ENCODE measurements around the gene MARCHF11.

The MARCHF11 gene

DNA sequence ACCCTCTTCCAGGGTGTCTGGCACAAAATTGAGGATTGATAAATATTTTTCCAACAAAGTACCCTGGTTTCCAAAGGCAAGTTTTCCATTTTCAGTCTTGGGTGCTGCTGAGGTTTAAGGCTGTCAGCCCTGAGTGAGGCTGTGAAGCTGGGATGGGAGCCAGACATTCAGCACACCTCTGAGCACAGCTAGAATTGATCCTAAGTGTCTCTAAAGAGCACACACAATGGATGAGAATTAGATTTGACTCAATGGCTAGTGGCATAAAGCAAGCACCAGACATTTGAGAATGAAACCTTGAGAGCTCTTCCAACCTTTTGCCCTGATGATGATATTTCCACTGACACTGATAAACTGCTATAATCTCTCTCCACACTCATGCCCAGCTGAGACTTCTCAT lies 131.5 kb downstream of the MARCHF11 start:
- FAIRE-seq, result no peak
- no peak for TF ChIP-seq POU2F2 (IDR thresholded peaks at IDR 0.05; ENCODE audit: low read depth, low read length)
- no peak for TF ChIP-seq POLR2A (IDR thresholded peaks at IDR 0.05; ENCODE audit: low read depth, low read length)
- no peak for TF ChIP-seq PAX5 (IDR thresholded peaks at IDR 0.05; ENCODE audit: insufficient read depth, low read length, severe bottlenecking)
- TF ChIP-seq POLR2AphosphoS5 (IDR thresholded peaks at IDR 0.05; ENCODE audit: low read depth, low read length), result no peak
- no peak for TF ChIP-seq SPI1 (IDR thresholded peaks at IDR 0.05; ENCODE audit: low read depth, low read length)
- no peak for TF ChIP-seq TAF1 (IDR thresholded peaks at IDR 0.05; ENCODE audit: low read depth, low read length)
- no peak for DNase-seq (ENCODE audit: insufficient read length, low spot score)

DNA sequence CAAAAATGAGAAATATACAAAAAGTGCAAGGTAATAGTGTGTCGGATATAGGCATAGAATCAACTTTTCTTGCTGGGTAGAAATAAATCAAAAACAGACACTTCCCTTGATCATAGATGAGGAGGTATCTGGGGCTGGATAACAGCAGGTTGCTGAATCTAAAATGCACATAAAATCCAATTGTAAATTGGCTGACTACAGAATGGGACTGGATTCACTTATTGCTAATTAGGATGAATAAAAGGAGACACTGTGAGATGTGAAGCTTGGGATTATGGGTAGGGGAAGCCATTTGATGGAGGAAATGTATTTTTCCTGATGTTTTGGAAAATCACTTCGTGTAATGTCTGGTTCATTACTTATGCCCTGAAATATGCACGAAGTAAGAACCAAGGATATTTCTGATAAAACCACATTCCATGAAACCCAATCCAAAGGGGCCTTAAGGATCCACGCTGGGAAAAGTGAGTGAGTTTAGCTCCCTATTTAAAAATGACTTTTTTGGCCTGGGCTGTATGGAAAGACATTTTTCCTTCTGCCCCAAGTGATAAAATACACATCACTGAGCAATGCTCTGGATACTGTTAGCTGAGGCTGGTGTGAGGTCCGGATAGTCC lies 136.1 kb downstream of the MARCHF11 start:
- no peak for DNase-seq (ENCODE audit: insufficient read length, low spot score)
- no peak for FAIRE-seq
- no peak for TF ChIP-seq POLR2AphosphoS5 (IDR thresholded peaks at IDR 0.05; ENCODE audit: low read depth, low read length)
- TF ChIP-seq PAX5 (IDR thresholded peaks at IDR 0.05; ENCODE audit: insufficient read depth, low read length, severe bottlenecking), result no peak
- TF ChIP-seq POU2F2 (IDR thresholded peaks at IDR 0.05; ENCODE audit: low read depth, low read length), result no peak
- no peak for TF ChIP-seq TAF1 (IDR thresholded peaks at IDR 0.05; ENCODE audit: low read depth, low read length)
- TF ChIP-seq SPI1 (IDR thresholded peaks at IDR 0.05; ENCODE audit: low read depth, low read length), result no peak
- TF ChIP-seq POLR2A (IDR thresholded peaks at IDR 0.05; ENCODE audit: low read depth, low read length), result no peak

DNA sequence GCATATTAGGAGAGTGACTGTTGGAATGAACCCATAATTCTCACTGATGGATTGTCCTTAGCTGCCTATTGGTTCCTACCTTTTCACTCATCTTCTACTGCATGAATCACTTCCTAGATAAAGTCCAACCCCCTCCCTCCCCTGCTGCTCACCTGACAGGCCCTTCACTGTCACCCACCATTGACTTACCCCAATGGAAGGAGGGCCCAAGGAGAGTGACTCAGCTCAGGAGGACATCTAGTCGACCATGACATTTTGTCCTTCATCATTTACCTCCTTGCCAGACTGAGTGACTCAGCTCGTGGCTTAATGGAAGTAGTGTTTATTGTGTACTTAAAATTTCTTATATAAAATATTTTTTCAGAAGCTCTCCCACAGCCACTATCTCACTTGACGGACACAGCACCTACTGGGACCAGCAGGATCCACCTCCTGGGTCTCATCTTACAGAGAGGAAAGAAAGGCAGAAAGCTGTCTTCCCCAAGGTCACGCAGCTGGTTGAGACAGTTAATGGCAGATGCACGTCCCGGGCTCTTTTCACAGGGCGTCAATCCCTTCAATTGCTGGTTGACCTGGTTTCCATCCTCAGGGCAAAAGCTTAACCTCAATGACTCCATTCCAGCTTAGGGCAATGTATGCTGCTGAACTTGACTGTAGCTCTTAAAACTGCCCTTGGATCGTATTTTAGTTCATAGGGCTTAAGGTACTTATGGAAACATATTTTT lies 142.3 kb downstream of the MARCHF11 start:
- no peak for DNase-seq (ENCODE audit: insufficient read length, low spot score)
- FAIRE-seq, result no peak
- TF ChIP-seq TAF1 (IDR thresholded peaks at IDR 0.05; ENCODE audit: low read depth, low read length) (no peak), PAX5 (IDR thresholded peaks at IDR 0.05; ENCODE audit: insufficient read depth, low read length, severe bottlenecking) (no peak), POLR2AphosphoS5 (IDR thresholded peaks at IDR 0.05; ENCODE audit: low read depth, low read length) (no peak)

DNA sequence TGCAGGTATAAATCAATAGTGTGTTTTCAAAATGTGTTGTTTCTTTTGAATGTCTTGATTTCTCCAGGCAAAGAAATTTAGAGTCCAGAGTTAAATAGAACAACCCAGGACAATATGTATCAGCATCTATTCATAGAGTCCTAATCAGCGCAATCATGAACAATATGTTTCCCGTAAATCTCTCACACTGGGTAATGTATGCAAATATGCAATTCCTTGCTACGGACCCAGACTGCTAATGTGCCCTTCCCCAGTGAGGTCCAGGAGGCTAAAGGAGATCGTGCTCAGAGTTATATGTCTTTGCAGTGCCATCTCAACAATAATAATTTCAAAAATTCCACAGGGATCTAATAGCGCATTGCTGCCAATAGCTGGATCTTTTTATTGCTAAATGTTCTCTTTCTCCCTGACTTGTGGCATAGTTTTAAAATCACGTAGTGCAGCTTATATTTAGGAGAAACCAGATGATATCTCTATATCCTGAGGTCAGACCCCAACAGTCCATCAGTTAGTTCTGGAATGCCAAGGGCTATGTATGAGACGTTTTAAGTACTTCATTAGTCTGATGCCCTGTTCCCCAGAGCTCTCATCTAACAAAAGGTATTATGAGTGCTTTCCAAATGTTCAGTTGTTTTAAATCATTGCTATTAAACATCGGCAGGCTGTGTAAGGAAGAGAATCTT lies 145.1 kb downstream of the MARCHF11 start:
- DNase-seq (ENCODE audit: insufficient read length, low spot score) (no peak), FAIRE-seq (no peak)
- TF ChIP-seq SPI1 (IDR thresholded peaks at IDR 0.05; ENCODE audit: low read depth, low read length) (no peak), POLR2A (IDR thresholded peaks at IDR 0.05; ENCODE audit: low read depth, low read length) (no peak), PAX5 (IDR thresholded peaks at IDR 0.05; ENCODE audit: insufficient read depth, low read length, severe bottlenecking) (no peak), POLR2AphosphoS5 (IDR thresholded peaks at IDR 0.05; ENCODE audit: low read depth, low read length) (no peak), POU2F2 (IDR thresholded peaks at IDR 0.05; ENCODE audit: low read depth, low read length) (no peak)

DNA sequence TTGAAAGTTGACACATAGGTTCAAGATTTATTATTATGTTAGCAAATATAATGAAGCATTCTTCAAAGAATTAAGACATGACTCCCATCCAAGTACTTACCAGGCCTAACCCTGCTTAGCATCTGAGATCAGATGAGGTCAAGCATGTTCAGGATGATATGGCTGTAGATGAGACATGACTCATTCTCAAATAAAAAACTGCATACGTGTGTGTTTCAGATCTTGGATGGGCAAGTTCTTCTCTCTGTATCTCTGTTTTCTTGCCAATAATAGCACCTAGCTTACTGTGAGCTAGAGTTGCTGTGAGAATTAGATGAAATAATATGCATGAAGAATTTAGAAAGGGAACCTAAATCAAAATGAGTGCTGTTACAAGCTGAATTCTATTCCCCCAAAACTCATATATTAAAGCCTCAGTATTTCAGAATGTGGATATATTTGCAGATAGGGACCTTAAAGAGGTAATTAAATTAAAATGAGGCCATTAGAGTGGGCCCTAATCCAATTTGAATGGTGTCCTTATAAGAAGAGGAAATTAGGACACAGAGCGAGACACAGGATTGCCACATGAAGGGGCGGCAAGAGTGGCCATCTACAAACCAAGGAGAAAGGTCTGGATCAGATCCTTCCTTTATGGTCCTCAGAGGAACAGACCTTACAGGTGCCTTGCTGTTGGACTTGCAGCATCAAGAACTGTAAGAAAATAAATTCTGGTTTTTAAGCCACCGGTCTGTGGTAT lies 146.2 kb downstream of the MARCHF11 start:
- FAIRE-seq, result no peak
- TF ChIP-seq POU2F2 (IDR thresholded peaks at IDR 0.05; ENCODE audit: low read depth, low read length), result no peak
- TF ChIP-seq POLR2A (IDR thresholded peaks at IDR 0.05; ENCODE audit: low read depth, low read length), result no peak
- TF ChIP-seq PAX5 (IDR thresholded peaks at IDR 0.05; ENCODE audit: insufficient read depth, low read length, severe bottlenecking), result no peak
- TF ChIP-seq POLR2AphosphoS5 (IDR thresholded peaks at IDR 0.05; ENCODE audit: low read depth, low read length), result no peak
- TF ChIP-seq TAF1 (IDR thresholded peaks at IDR 0.05; ENCODE audit: low read depth, low read length), result no peak
- TF ChIP-seq SPI1 (IDR thresholded peaks at IDR 0.05; ENCODE audit: low read depth, low read length), result no peak
- DNase-seq (ENCODE audit: insufficient read length, low spot score), result no peak

DNA sequence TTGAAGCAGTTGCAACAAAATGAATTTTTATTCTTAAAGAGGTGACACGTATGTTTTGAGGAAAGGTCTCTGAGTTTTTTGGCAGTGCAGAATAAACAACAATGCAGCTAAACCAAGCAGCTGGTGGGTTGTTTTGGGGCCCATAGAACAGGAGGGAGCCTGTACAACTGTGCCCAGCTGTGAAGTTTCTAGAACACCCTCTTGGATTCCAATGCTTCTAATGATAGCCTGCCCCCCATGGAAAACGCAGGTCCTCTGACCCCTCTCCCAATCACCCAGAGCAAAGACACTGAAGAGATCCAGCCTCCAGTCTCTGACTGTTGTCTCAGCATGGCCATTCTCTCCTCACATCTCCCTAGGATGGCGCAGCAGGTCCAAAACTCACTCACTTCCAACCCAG lies 150.9 kb downstream of the MARCHF11 start:
- DNase-seq (ENCODE audit: insufficient read length, low spot score), result no peak
- TF ChIP-seq POU2F2 (IDR thresholded peaks at IDR 0.05; ENCODE audit: low read depth, low read length) (no peak), POLR2AphosphoS5 (IDR thresholded peaks at IDR 0.05; ENCODE audit: low read depth, low read length) (no peak), POLR2A (IDR thresholded peaks at IDR 0.05; ENCODE audit: low read depth, low read length) (no peak), PAX5 (IDR thresholded peaks at IDR 0.05; ENCODE audit: insufficient read depth, low read length, severe bottlenecking) (no peak), TAF1 (IDR thresholded peaks at IDR 0.05; ENCODE audit: low read depth, low read length) (no peak), SPI1 (IDR thresholded peaks at IDR 0.05; ENCODE audit: low read depth, low read length) (no peak)
- FAIRE-seq, result no peak

DNA sequence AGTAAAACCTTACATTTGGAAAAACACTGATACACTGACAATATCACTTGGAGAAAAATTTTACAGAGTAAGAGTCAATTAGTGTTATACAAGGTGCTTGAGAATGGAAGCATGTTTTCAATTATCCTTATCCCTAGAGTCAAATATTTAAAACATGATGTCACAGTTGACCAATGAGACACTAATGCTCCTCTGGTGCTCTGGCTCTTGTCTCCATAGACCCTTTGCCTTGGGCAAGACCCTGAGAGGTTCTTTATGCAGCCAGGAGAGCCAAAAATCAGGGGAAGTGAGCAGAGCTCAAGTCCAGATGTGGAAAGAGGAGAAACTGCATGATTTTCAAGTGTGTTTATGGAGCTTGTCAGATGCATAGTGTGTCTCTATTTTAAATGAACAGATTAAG lies 153.9 kb downstream of the MARCHF11 start:
- TF ChIP-seq POLR2AphosphoS5 (IDR thresholded peaks at IDR 0.05; ENCODE audit: low read depth, low read length), result no peak
- TF ChIP-seq POU2F2 (IDR thresholded peaks at IDR 0.05; ENCODE audit: low read depth, low read length), result no peak
- TF ChIP-seq SPI1 (IDR thresholded peaks at IDR 0.05; ENCODE audit: low read depth, low read length), result no peak
- TF ChIP-seq TAF1 (IDR thresholded peaks at IDR 0.05; ENCODE audit: low read depth, low read length), result no peak
- TF ChIP-seq PAX5 (IDR thresholded peaks at IDR 0.05; ENCODE audit: insufficient read depth, low read length, severe bottlenecking), result no peak
- TF ChIP-seq POLR2A (IDR thresholded peaks at IDR 0.05; ENCODE audit: low read depth, low read length), result no peak
- FAIRE-seq (no peak), DNase-seq (ENCODE audit: insufficient read length, low spot score) (no peak)

DNA sequence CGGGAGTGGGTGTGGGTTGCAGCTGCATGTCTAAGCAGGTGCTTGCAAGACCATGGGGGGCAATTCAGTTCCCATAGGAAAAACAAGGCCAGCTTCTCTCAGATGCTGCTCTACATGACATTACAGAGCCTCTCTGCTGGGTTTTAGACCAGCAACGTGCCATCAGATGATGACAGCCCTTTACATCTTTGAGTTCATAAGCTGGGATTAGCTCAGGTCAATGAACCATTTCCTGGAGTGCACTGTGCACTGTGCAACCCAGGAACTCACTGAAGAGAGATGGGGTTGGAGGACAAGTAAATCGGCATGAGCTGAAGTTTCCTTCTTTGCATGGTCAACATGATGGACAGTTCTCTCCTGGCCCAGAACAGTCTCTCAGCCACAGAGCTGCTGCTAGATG lies 160.6 kb downstream of the MARCHF11 start:
- FAIRE-seq (no peak), DNase-seq (ENCODE audit: insufficient read length, low spot score) (no peak)
- no peak for TF ChIP-seq POU2F2 (IDR thresholded peaks at IDR 0.05; ENCODE audit: low read depth, low read length)

DNA sequence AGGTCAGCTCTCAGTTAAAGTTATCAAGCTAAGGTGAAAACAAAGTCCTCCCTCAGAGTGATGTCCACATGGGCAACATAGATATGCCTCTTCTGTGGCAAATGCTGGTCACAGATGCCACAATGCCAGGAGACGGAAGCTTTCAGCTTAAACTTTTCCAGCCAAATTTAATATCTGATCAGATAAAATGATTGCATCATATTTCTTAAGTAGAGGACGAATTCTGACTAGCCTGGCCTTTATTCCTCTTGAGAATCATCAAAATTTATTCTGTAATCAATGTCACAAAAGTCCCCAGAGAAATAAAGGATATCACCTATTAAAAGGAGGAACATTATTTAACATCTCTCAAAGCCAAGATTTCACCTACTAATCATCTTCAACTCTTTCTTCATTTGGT lies 161.9 kb downstream of the MARCHF11 start:
- TF ChIP-seq PAX5 (IDR thresholded peaks at IDR 0.05; ENCODE audit: insufficient read depth, low read length, severe bottlenecking) (no peak), POU2F2 (IDR thresholded peaks at IDR 0.05; ENCODE audit: low read depth, low read length) (no peak)
- FAIRE-seq (no peak), DNase-seq (ENCODE audit: insufficient read length, low spot score) (no peak)
